NB4 (cell line): ENCODE results near the gene ADSL.

Experiments
- DNase-seq: peaks from one replicate; pipeline ENCODE4 v3.0.0; 2010; ENCODE audit warnings: low read depth
- H3K4me3 ChIP-seq: one replicate; pipeline ENCODE4 v1.5.1; 2011; ENCODE audit warnings: mild to moderate bottlenecking, low read depth, low read length, moderate library complexity
- CTCF ChIP-seq: IDR thresholded peaks from one replicate; pipeline ENCODE4 v1.5.1; 2012; ENCODE audit warnings: low read depth, low read length
- MAX ChIP-seq: IDR thresholded peaks from 2 replicates; pipeline ENCODE4 v1.6.1; 2011; ENCODE audit warnings: low read depth, low read length
- MYC ChIP-seq: IDR thresholded peaks from 2 replicates; pipeline ENCODE4 v1.6.1; 2011; ENCODE audit warnings: low read depth, low read length
- POLR2A ChIP-seq: IDR thresholded peaks from 2 replicates; pipeline ENCODE4 v1.6.1; 2011; ENCODE audit warnings: mild to moderate bottlenecking; ENCODE audit not compliant: insufficient read length; ENCODE audit errors: extremely low read depth

The ADSL gene

GRCh38 chr22:40334899-40335298 is 11.4 kb upstream of the ADSL start:
- DNase-seq: peak; percentile 46
- TF ChIP-seq POLR2A: no peak
- TF ChIP-seq MYC: no peak
- no peak for TF ChIP-seq MAX
- no peak for TF ChIP-seq CTCF
- no peak overlapping the region for H3K4me3 ChIP-seq

GRCh38 chr22:40335358-40335757 is 10.9 kb upstream of the ADSL start:
- TF ChIP-seq POLR2A: no peak
- DNase-seq: no peak
- no peak overlapping the region for H3K4me3 ChIP-seq

GRCh38 chr22:40340044-40340443 is 6.3 kb upstream of the ADSL start:
- TF ChIP-seq POLR2A: no peak
- no peak for DNase-seq

GRCh38 chr22:40341604-40342003 is 4.7 kb upstream of the ADSL start:
- no peak overlapping the region for H3K4me3 ChIP-seq
- DNase-seq: no peak
- TF ChIP-seq MAX: no peak
- TF ChIP-seq POLR2A: no peak
- TF ChIP-seq MYC: no peak
- no peak for TF ChIP-seq CTCF

More at GRCh38 chr22:40340044-40340443, 6.3 kb upstream of the ADSL start:
- no peak overlapping the region for H3K4me3 ChIP-seq

GRCh38 chr22:40342521-40342920 is 3.8 kb upstream of the ADSL start:
- no peak overlapping the region for H3K4me3 ChIP-seq
- no peak for DNase-seq
- no peak for TF ChIP-seq CTCF
- TF ChIP-seq MAX: no peak
- TF ChIP-seq MYC: no peak
- TF ChIP-seq POLR2A: no peak

- DNase-seq: peak; percentile 32
Measured at GRCh38 chr22:40345271-40345670, 1.0 kb upstream of the ADSL start.

More at GRCh38 chr22:40345271-40345670, 1.0 kb upstream of the ADSL start:
- peak overlapping the region; percentile 82 for H3K4me3 ChIP-seq
- TF ChIP-seq MAX (no peak), MYC (no peak), CTCF (no peak), POLR2A (no peak)
